D721Med (cell line): Measurements from ENCODE around the gene KIAA1549.

ENCODE experiments used
- DNase-seq: peaks from one replicate; pipeline ENCODE4 v3.0.0; 2011; ENCODE audit warnings: low spot score; ENCODE audit not compliant: insufficient read length
- FAIRE-seq: peaks from 2 replicates; lab custom pipeline; 2011; peaks lifted over from hg19 to GRCh38; lab: Jason Lieb, UNC
- CTCF ChIP-seq: IDR thresholded peaks from 2 replicates; pipeline ENCODE4 v1.5.1; 2012; ENCODE audit warnings: mild to moderate bottlenecking, control low read depth; ENCODE audit not compliant: insufficient read depth; ENCODE audit errors: missing control alignments

The KIAA1549 gene

DNA sequence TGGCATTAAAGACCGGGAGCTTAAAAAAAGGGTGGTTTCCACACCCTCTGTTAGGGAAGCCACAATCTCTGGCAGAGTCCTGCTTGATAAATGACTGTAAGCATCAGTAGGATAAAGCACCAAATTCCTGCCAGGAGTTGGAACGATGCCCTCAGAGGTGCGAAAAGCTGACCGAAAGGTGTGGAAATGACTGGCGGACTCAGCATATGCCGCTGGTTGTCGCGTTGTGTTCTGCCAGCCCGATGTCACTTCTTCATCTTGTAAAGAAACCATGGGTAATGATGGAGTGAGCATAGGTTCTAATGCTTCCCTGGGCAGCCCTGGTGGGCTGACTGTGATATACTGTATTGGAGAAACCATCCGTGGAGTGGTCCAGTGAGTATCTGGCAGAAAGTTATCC lies 62.4 kb downstream of the KIAA1549 start:
- no peak for FAIRE-seq
- DNase-seq, result no peak

DNA sequence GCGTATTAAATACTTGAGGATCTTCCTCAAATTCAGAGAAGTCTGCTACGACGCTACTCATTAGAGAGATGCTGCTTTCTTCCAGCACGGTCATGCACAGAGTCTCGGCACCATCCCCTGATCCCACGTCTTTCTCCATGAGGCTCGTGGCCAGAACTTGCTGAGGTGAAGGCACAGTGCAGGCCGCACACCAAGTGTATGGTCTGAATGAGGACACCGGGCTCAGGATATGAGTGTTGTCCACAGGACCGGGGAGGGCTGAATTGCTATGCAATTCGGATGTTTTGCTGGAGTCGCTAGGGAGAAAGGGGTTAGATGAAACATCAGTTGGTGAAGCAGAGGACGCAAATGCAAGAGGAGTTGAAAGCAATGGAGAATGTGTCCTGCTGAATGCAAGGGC lies 63.0 kb downstream of the KIAA1549 start:
- DNase-seq (no peak), FAIRE-seq (no peak)

More for the DNA sequence above, 62.4 kb downstream of the KIAA1549 start:
- TF ChIP-seq CTCF, result no peak

GRCh38 chr7:138917771-138918170 lies 63.4 kb downstream of the KIAA1549 start:
- TF ChIP-seq CTCF, result no peak
- FAIRE-seq, result no peak

More for the DNA sequence above, 63.0 kb downstream of the KIAA1549 start:
- no peak for TF ChIP-seq CTCF

GRCh38 chr7:138916731-138917130 lies 64.5 kb downstream of the KIAA1549 start:
- DNase-seq, result no peak
- FAIRE-seq, result no peak
- no peak for TF ChIP-seq CTCF

More at GRCh38 chr7:138917771-138918170, 63.4 kb downstream of the KIAA1549 start:
- no peak for DNase-seq

DNA sequence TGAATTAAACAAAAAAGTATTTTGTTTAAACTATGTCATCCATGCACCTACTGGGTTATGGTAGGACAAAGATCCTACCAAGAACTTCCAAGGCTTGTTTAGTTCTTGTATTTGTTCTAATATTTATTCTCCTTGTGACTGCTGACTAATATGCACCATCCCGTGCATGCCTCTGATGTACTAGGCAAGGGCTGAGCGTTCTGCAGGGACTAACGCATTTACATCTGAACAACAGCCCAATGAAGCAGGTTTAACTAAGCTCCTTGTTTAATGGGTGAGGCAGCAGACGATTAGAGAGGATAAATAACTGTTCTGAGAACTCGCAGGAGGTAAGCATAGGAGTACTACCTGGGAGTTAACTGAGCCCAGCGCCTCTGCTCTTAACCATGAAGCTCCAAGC lies 64.9 kb downstream of the KIAA1549 start:
- FAIRE-seq (no peak), DNase-seq (no peak)
- TF ChIP-seq CTCF, result no peak

GRCh38 chr7:138913783-138914182 lies 67.4 kb downstream of the KIAA1549 start:
- no peak for DNase-seq
- TF ChIP-seq CTCF, result no peak
- FAIRE-seq, result no peak

DNA sequence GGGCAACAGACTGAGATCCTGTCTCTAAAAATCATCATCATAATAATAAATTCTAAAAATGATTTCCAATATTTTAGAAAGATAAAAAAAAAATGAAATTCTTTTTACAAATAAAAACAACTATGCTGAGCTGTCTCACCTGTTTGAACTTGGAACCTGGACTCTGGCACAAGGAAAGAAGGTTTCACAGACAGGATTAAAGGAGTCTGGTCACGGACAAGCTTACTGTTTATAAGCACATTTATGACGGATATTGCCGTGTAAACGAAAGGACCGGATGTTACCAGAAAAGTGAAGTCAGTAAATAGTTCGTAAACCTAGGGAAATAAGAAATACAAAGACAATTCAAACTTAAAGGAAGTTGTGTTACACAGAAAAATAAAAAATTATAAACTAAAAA lies 70.2 kb downstream of the KIAA1549 start:
- DNase-seq, result no peak
- no peak for FAIRE-seq
- no peak for TF ChIP-seq CTCF
